GM12874 (cell line): ENCODE measurements around the gene NPTX2.

Source experiments
- TF ChIP-seq, protein P1 (sequence below): IDR thresholded peaks from 2 replicates; pipeline ENCODE4 v1.5.1; 2011; ENCODE audit warnings: low read depth, mild to moderate bottlenecking, control low read depth, low read length, moderate library complexity; ENCODE audit not compliant: insufficient read depth

NPTX2 gene

GRCh38 chr7:98669329-98670000, 52.4 kb downstream of the NPTX2 start:
- TF ChIP-seq, protein P1, sequence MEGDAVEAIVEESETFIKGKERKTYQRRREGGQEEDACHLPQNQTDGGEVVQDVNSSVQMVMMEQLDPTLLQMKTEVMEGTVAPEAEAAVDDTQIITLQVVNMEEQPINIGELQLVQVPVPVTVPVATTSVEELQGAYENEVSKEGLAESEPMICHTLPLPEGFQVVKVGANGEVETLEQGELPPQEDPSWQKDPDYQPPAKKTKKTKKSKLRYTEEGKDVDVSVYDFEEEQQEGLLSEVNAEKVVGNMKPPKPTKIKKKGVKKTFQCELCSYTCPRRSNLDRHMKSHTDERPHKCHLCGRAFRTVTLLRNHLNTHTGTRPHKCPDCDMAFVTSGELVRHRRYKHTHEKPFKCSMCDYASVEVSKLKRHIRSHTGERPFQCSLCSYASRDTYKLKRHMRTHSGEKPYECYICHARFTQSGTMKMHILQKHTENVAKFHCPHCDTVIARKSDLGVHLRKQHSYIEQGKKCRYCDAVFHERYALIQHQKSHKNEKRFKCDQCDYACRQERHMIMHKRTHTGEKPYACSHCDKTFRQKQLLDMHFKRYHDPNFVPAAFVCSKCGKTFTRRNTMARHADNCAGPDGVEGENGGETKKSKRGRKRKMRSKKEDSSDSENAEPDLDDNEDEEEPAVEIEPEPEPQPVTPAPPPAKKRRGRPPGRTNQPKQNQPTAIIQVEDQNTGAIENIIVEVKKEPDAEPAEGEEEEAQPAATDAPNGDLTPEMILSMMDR = no peak

DNA sequence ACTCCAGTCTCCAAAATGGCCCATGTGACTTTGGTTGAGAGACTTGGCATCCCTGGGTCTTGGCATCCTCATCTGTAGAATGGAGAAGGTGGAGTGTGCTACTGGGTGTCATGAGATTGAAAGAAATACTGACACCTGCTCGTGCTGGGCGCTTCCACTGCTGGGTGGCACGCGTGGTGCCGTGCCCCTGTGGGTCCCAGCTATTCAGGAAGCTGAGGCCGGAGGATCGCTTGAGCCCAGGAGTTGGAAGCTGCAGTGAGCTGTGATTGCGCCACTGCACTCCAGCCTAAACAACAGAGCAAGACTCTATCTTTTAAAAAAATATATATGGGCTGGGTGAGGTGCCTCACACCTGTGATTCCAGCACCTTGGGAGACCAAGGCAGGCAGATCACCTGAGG, 53.1 kb downstream of the NPTX2 start:
- TF ChIP-seq, protein P1 = no peak

DNA sequence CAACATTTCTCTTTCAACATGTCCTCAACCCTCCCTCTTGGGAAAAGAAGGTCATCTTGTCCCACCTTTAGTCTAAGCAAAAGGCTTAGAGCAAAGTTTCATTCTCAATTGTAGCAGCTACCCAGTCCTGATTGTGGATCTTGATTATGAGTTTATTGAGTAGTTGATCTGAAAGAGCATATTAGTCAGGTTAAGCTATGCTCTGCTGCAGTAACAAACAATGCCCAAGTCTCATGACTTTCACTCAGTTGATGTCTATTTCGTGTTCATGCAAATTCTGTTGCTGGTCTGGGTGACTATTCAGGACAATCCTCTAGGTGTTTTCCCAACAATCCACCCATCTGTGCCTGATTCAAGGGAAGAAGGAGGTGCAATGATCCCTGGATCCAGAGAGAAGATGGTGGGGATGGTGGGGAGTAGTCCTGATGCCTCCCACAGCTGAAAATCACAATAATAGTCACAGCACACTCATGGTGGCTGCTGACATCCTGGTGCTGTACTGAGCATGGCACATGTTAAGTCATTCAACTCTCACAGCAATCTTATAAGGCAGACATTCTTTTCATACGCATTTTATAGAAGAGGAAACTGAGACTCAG, 54.7 kb downstream of the NPTX2 start:
- TF ChIP-seq, protein P1 = no peak

DNA sequence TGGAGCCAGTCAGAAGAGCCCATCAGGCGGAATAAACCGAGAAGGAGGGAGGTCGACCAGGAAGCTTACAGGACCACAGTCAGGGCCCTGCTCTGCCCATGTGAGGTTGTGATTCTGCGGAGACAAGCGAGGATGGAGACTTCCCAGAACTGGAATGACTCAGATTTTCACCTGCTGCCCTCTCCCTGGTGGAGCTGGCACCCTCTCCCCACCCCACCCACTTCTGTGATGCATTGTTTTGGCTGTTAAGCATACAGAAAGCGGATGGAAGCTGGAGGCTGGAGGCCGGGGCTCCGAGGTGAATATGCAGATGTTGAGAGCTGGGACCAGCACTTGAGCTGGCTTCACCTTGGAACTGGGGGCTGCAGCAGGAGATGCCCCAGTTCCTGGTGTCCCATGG, 57.4 kb downstream of the NPTX2 start:
- TF ChIP-seq, protein P1 = no peak

DNA sequence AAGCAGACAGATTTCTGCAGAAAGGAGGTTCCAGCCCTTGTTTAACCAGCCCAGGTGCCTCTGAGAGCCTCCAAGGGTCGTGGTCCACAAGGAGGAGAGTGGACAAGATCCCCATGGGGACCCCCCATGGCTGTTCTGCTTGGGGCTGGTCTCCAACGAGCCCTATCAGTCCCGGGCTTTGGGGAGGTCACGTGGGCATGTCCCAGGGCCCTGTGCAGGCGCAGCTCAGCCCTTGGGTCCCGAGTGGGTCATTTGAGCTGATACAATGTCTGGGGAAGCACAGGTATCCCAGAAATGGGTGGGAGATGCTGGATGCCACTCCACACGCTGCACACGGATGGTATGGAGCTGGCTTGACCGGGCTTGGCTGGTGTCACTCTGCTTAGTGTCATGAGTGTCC, 57.8 kb downstream of the NPTX2 start:
- TF ChIP-seq, protein P1 = no peak

DNA sequence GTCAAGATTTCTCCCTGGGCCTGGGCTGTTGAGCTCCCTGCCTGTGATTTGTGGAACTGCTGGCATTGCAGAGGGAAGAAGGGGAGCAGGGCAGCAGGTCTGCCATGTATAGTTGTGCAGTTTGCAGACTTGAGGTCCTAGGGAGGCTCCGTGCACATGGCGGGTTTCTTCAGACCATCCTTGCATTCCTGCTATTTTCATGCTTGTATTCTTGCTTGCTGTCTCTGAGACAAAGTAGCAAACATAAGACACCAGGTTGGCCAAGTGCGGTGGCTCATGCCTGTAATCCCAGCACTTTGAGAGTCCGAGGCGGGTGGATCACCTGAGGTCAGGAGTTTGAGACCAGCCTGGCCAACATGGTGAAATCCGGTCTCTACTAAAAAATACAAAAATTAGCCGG, 61.1 kb downstream of the NPTX2 start:
- TF ChIP-seq, protein P1 = no peak
